HepG2 (cell line): ENCODE results near the gene GNL2. TPM values are rescaled to one million over a fixed set of nuclear protein-coding genes. Genes with fewer than 3 reads are reported as not detected.

Experiments
- CC2D1A ChIP-seq: sonication (generic); formaldehyde crosslinking; IDR thresholded peaks from 2 replicates; pipeline ENCODE4 v1.8.1; 2023; ENCODE audit warnings: mild to moderate bottlenecking, missing genetic modification reagents
- FOXA1 ChIP-seq, 2 experiments: fragments of 450-650 bp in 1 of 2; sonication (generic) in 1 of 2; formaldehyde crosslinking in 1 of 2; IDR thresholded peaks; 2 replicates each; pipeline versions ENCODE4 v1.4.0 to v1.6.1; 2016 to 2020; ENCODE audit warnings: missing genetic modification reagents in 1 of 2
- IKZF4 ChIP-seq: sonication (generic); formaldehyde crosslinking; IDR thresholded peaks from 2 replicates; pipeline ENCODE4 v1.5.1; 2020; ENCODE audit warnings: borderline replicate concordance, mild to moderate bottlenecking, low read depth, missing genetic modification reagents; ENCODE audit errors: not compliant biosample characterization
- JUND ChIP-seq: sonication (generic); formaldehyde crosslinking; IDR thresholded peaks from 2 replicates; pipeline ENCODE4 v1.8.0; 2022; ENCODE audit warnings: mild to moderate bottlenecking, missing genetic modification reagents
- KAT2B ChIP-seq: fragments of 150-350 bp; IDR thresholded peaks from 2 replicates; pipeline ENCODE4 v1.6.1; 2014; ENCODE audit warnings: low read depth, low read length, borderline replicate concordance
- KDM2A ChIP-seq: sonication (generic); formaldehyde crosslinking; IDR thresholded peaks from 2 replicates; pipeline ENCODE4 v1.4.0; 2020; ENCODE audit warnings: low read depth, missing genetic modification reagents, borderline replicate concordance
- KDM5B ChIP-seq: sonication (generic); formaldehyde crosslinking; IDR thresholded peaks from 2 replicates; pipeline ENCODE4 v1.4.0; 2020; ENCODE audit warnings: missing genetic modification reagents, mild to moderate bottlenecking, borderline replicate concordance
- PHF8 ChIP-seq: sonication (generic); formaldehyde crosslinking; IDR thresholded peaks from 2 replicates; pipeline ENCODE4 v1.5.0; 2020; ENCODE audit warnings: missing genetic modification reagents
- RELA ChIP-seq: sonication (generic); formaldehyde crosslinking; IDR thresholded peaks from 2 replicates; pipeline ENCODE4 v1.4.0; 2020; ENCODE audit warnings: missing genetic modification reagents
- REXO4 ChIP-seq: sonication (generic); formaldehyde crosslinking; IDR thresholded peaks from 2 replicates; pipeline ENCODE4 v1.8.0; 2022; ENCODE audit warnings: missing genetic modification reagents, mild to moderate bottlenecking, borderline replicate concordance
- ZNF143 ChIP-seq: sonication (generic); formaldehyde crosslinking; IDR thresholded peaks from 2 replicates; pipeline ENCODE4 v1.4.0; 2020; ENCODE audit warnings: missing genetic modification reagents
- ZNF253 ChIP-seq: sonication (generic); formaldehyde crosslinking; IDR thresholded peaks from 2 replicates; pipeline ENCODE4 v1.8.0; 2022; ENCODE audit warnings: mild to moderate bottlenecking, missing genetic modification reagents, borderline replicate concordance
- ZNF264 ChIP-seq: sonication (generic); formaldehyde crosslinking; IDR thresholded peaks from 2 replicates; pipeline ENCODE4 v1.4.0; 2020; ENCODE audit warnings: missing genetic modification reagents
- ZNF598 ChIP-seq: sonication (generic); formaldehyde crosslinking; IDR thresholded peaks from 2 replicates; pipeline ENCODE4 v1.5.1; 2020; ENCODE audit warnings: mild to moderate bottlenecking, missing genetic modification reagents, borderline replicate concordance
- ZNF605 ChIP-seq: sonication (generic); formaldehyde crosslinking; IDR thresholded peaks from 2 replicates; pipeline ENCODE4 v1.8.0; 2022; ENCODE audit warnings: mild to moderate bottlenecking, missing genetic modification reagents
- ZNF670 ChIP-seq: sonication (generic); formaldehyde crosslinking; IDR thresholded peaks from 2 replicates; pipeline ENCODE4 v1.8.0; 2022; ENCODE audit warnings: mild to moderate bottlenecking, missing genetic modification reagents, borderline replicate concordance
- ZNF761 ChIP-seq: sonication (generic); formaldehyde crosslinking; conservative IDR thresholded peaks from 2 replicates; pipeline ENCODE4 v1.4.0; 2020; ENCODE audit warnings: mild to moderate bottlenecking, missing genetic modification reagents
- ZNF891 ChIP-seq: sonication (generic); formaldehyde crosslinking; IDR thresholded peaks from 2 replicates; pipeline ENCODE4 v1.5.0; 2020; ENCODE audit warnings: mild to moderate bottlenecking, missing genetic modification reagents
- ZSCAN20 ChIP-seq: sonication (generic); formaldehyde crosslinking; IDR thresholded peaks from 2 replicates; pipeline ENCODE4 v1.4.0; 2020; ENCODE audit warnings: missing genetic modification reagents, mild to moderate bottlenecking, borderline replicate concordance
- polyA plus RNA-seq, 8 experiments: library from polyadenylated mRNA; depleted of rRNA in 3 of 8; stranded (reverse) in 7 of 8; unstranded in 1 of 8; fragments of >200 nt; fragmentation: Illumina TruSeq in 4 of 8; extraction: Trizol in 4 of 8; gene quantifications; 2 replicates each; pipeline versions ENCODE4 v1.2.1 to v1.2.3, GENCODE V29; 2011 to 2016; ENCODE audit warnings: low read depth in 4 of 8, missing spikeins in 1 of 8, mixed read lengths in 1 of 8; ENCODE audit not compliant: insufficient read depth in 1 of 8
- total RNA-seq, 5 experiments: library from RNA; depleted of rRNA; stranded (reverse); fragments of >200 nt; fragmentation: Illumina TruSeq; extraction: Trizol; gene quantifications; 2 replicates each; pipeline ENCODE4 v1.2.3, GENCODE V29; 2016; ENCODE audit warnings: low read depth in 1 of 5
- TF ChIP-seq, protein P1 (sequence below): sonication (generic); formaldehyde crosslinking; IDR thresholded peaks from 2 replicates; pipeline ENCODE4; 2020; ENCODE audit warnings: missing genetic modification reagents, mild to moderate bottlenecking, borderline replicate concordance
- TF ChIP-seq, protein P2 (sequence below): IDR thresholded peaks from 2 replicates; pipeline ENCODE4 v1.6.1; 2016; ENCODE audit warnings: low read depth, borderline replicate concordance

Gene GNL2
- total and polyA plus RNA-seq, 2 of the 13 experiments (the other 11 are each of a cell fraction or from before 2014, with no cell fraction given): 32.1 to 72.1 TPM

DNA sequence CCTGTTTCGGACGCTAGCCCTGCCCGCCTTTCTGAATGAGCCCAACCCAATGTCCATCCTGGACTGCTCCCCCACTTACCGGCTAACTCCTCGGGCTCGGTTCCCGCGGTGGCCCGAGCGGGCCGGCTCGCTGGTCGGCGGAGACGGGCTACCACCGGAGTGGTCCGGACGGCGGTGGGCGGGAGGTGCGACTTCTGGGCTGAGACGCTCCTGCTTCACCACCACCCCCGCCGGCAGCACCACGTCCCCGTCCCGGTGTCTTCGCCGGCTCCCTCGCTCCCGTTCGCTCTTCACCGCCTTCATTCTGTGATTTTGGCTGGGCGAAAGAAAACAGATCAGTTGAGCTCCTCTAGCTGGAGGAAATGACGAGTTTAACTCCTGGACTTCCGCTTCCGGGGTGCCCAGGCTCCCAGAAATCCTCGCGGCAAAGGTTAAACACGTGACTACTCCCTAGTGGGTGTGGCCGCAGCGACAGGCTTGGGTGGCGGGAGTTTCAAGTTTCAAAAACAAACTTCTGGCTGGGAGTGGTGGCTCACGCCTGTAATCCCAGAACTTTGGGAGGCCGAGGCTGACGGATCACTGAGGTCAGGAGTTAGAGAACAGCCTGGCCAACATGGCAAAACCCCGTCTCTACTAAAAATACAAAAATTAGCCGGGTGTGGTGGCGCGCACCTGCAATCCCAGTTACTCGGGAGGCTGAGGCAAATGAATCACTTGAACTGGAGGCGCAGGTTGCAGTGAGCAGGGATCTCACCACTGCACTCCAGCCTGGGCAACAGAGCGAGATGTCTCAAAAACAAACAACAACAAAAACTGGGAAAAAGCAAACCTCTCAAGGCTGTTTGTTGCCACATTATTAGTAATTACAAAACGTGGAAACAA is 41.6 kb downstream of the GNL2 start, which contains the start of gene SNIP1 (continued):
- TF ChIP-seq, protein P1, sequence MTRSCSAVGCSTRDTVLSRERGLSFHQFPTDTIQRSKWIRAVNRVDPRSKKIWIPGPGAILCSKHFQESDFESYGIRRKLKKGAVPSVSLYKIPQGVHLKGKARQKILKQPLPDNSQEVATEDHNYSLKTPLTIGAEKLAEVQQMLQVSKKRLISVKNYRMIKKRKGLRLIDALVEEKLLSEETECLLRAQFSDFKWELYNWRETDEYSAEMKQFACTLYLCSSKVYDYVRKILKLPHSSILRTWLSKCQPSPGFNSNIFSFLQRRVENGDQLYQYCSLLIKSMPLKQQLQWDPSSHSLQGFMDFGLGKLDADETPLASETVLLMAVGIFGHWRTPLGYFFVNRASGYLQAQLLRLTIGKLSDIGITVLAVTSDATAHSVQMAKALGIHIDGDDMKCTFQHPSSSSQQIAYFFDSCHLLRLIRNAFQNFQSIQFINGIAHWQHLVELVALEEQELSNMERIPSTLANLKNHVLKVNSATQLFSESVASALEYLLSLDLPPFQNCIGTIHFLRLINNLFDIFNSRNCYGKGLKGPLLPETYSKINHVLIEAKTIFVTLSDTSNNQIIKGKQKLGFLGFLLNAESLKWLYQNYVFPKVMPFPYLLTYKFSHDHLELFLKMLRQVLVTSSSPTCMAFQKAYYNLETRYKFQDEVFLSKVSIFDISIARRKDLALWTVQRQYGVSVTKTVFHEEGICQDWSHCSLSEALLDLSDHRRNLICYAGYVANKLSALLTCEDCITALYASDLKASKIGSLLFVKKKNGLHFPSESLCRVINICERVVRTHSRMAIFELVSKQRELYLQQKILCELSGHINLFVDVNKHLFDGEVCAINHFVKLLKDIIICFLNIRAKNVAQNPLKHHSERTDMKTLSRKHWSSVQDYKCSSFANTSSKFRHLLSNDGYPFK (CRISPR knock-in tag): peak; percentile 66; the same call in 1 of the 2 replicates
- TF ChIP-seq RELA (no peak), ZNF598 (CRISPR knock-in tag) (peak; percentile 82; the same call in 1 of the 2 replicates), IKZF4 (CRISPR knock-in tag) (no peak), KDM5B (CRISPR knock-in tag) (peak; percentile 84), ZNF253 (CRISPR knock-in tag) (0 out of 2 replicates have a peak, but pooled peaks have one; percentile 48), PHF8 (CRISPR knock-in tag) (peak; percentile 88), CC2D1A (no peak), KAT2B (no peak), ZNF670 (CRISPR knock-in tag) (peak; percentile 64; the same call in 1 of the 2 replicates), ZNF605 (peak; percentile 64), ZSCAN20 (CRISPR knock-in tag) (no peak), ZNF264 (peak; percentile 55), REXO4 (CRISPR knock-in tag) (peak; percentile 61; the same call in 1 of the 2 replicates), FOXA1 (IDR thresholded peaks at IDR 0.05) (no peak), FOXA1 (CRISPR knock-in tag; IDR thresholded peaks at IDR 0.05) (no peak), JUND (peak; percentile 51; the same call in 1 of the 2 replicates), ZNF891 (CRISPR knock-in tag) (0 out of 2 replicates have a peak, but pooled peaks have one; percentile 26), ZNF143 (CRISPR knock-in tag) (peak; percentile 96), KDM2A (CRISPR knock-in tag) (peak; percentile 64; the same call in 1 of the 2 replicates), ZNF761 (CRISPR knock-in tag) (peak; percentile 46; the same call in 1 of the 2 replicates)
- TF ChIP-seq, protein P2, sequence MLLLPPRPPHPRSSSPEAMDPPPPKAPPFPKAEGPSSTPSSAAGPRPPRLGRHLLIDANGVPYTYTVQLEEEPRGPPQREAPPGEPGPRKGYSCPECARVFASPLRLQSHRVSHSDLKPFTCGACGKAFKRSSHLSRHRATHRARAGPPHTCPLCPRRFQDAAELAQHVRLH (CRISPR knock-in tag): peak; percentile 36; the same call in 1 of the 2 replicates
